Liver (tissue), 9 donors: ENCODE measurements around the gene TMED9. TPM values are rescaled to one million over a fixed set of nuclear protein-coding genes. Genes with fewer than 3 reads are reported as not detected.

Source experiments
- DNase-seq: peaks from one replicate; pipeline ENCODE4 v3.0.0-alpha.2; 2017; ENCODE audit warnings: low spot score
- H3K27ac ChIP-seq, 2 donors: one replicate each; pipeline ENCODE4 v1.7.0; 2013; ENCODE audit warnings: inconsistent platforms in 2 of 2, low read length in 2 of 2, control low read depth in 1 of 2, low read depth in 1 of 2, mild to moderate bottlenecking in 1 of 2
- H3K27me3 ChIP-seq, 4 donors: one replicate each; pipeline versions ENCODE4 v1.6.1 to v1.7.0; 2013; ENCODE audit warnings: low read length in 3 of 4, inconsistent platforms in 1 of 4, mild to moderate bottlenecking in 1 of 4, moderate library complexity in 1 of 4; ENCODE audit not compliant: control insufficient read depth in 4 of 4, insufficient read depth in 4 of 4
- H3K36me3 ChIP-seq, 4 donors: one replicate each; pipeline versions ENCODE4 v1.6.1 to v1.7.0; 2013; ENCODE audit warnings: low read length in 3 of 4, mild to moderate bottlenecking in 3 of 4, low read depth in 1 of 4, moderate library complexity in 1 of 4; ENCODE audit not compliant: control insufficient read depth in 4 of 4, insufficient read depth in 3 of 4
- H3K4me1 ChIP-seq, 4 donors: one replicate each; pipeline versions ENCODE4 v1.6.1 to v1.7.0; 2013; ENCODE audit warnings: low read length in 3 of 4, mild to moderate bottlenecking in 3 of 4, moderate library complexity in 1 of 4; ENCODE audit not compliant: control insufficient read depth in 4 of 4, insufficient read depth in 4 of 4
- H3K4me3 ChIP-seq, 3 donors: one replicate each; pipeline versions ENCODE4 v1.6.1 to v1.7.0; 2013; ENCODE audit warnings: low read length in 3 of 3, control low read depth in 1 of 3, low read depth in 1 of 3, mild to moderate bottlenecking in 1 of 3
- H3K9ac ChIP-seq, 2 donors: one replicate each; pipeline ENCODE4 v1.7.0; 2013; ENCODE audit warnings: low read length in 2 of 2, mild to moderate bottlenecking in 2 of 2, moderate library complexity in 2 of 2, control low read depth in 1 of 2, low read depth in 1 of 2
- H3K9me3 ChIP-seq, 4 donors: one replicate each; pipeline versions ENCODE4 v1.6.1 to v1.7.0; 2013; ENCODE audit warnings: low read length in 3 of 4; ENCODE audit not compliant: control insufficient read depth in 4 of 4
- ATF3 ChIP-seq: IDR thresholded peaks from 2 replicates; pipeline ENCODE4 v1.6.1; 2016; ENCODE audit warnings: antibody characterized with exemption
- FOXA2 ChIP-seq: IDR thresholded peaks from 2 replicates; pipeline ENCODE4 v1.6.1; 2016; ENCODE audit warnings: antibody characterized with exemption
- GABPA ChIP-seq, 2 donors: IDR thresholded peaks in 1 of 2; conservative IDR thresholded peaks in 1 of 2; 2 replicates each; pipeline ENCODE4 v1.6.1; 2016; ENCODE audit warnings: antibody characterized with exemption in 2 of 2, mild to moderate bottlenecking in 1 of 2, moderate library complexity in 1 of 2
- HNF4A ChIP-seq, 2 donors: conservative IDR thresholded peaks; 2 replicates each; pipeline ENCODE4 v1.6.1; 2016; ENCODE audit warnings: antibody characterized with exemption in 2 of 2, mild to moderate bottlenecking in 2 of 2
- HNF4G ChIP-seq: IDR thresholded peaks from 2 replicates; pipeline ENCODE4 v1.6.1; 2016; ENCODE audit warnings: antibody characterized with exemption
- JUND ChIP-seq, 2 donors: IDR thresholded peaks; 2 replicates each; pipeline ENCODE4 v1.6.1; 2016; ENCODE audit warnings: antibody characterized with exemption in 2 of 2
- RAD21 ChIP-seq, 2 donors: IDR thresholded peaks; 2 replicates each; pipeline ENCODE4 v1.6.1; 2016; ENCODE audit warnings: antibody characterized with exemption in 2 of 2, mild to moderate bottlenecking in 2 of 2
- SP1 ChIP-seq: IDR thresholded peaks from 2 replicates; pipeline ENCODE4 v1.6.1; 2018; ENCODE audit warnings: antibody characterized with exemption, mild to moderate bottlenecking
- TAF1 ChIP-seq: conservative IDR thresholded peaks from 2 replicates; pipeline ENCODE4 v1.6.1; 2016; ENCODE audit warnings: antibody characterized with exemption, mild to moderate bottlenecking
- YY1 ChIP-seq: IDR thresholded peaks from 2 replicates; pipeline ENCODE4 v1.6.1; 2016; ENCODE audit warnings: antibody characterized with exemption, mild to moderate bottlenecking
- ZBTB33 ChIP-seq: IDR thresholded peaks from 2 replicates; pipeline ENCODE4 v1.6.1; 2016; ENCODE audit warnings: antibody characterized with exemption
- WGBS: extraction: QIAGEN DNeasy Blood & Tissue Kit; methylation state at CpG from one replicate; pipeline ENCODE4 v1.1.7; 2013; 5-methylcytosine and 5-hydroxymethylcytosine counted together
- polyA plus RNA-seq, 2 donors: library from polyadenylated mRNA; stranded (reverse) in 1 of 2; unstranded in 1 of 2; fragments of 200-250 nt in 1 of 2; fragments of >200 nt in 1 of 2; fragmentation: Nextera tagmentation in 1 of 2; extraction: Ambion mirVana in 1 of 2; gene quantifications; one replicate each; pipeline versions ENCODE4 v1.2.1 to v1.2.3, GENCODE V29; 2013 to 2015
- total RNA-seq, 2 donors: library from RNA; depleted of rRNA; stranded (reverse); fragments of >200 nt; gene quantifications; one replicate each; pipeline ENCODE4 v1.2.3, GENCODE V29; 2014
- TF ChIP-seq, protein P1 (sequence below): IDR thresholded peaks from 2 replicates; pipeline ENCODE4 v1.6.1; 2016; ENCODE audit warnings: antibody characterized with exemption, mild to moderate bottlenecking
- TF ChIP-seq, protein P2 (sequence below): IDR thresholded peaks from 2 replicates; pipeline ENCODE4 v1.6.1; 2016; ENCODE audit warnings: antibody characterized with exemption
- donor health status: healthy.
- donor health status: healthy.
- donor health status: healthy.
- donor health status: healthy.
- donor health status: healthy.

Gene TMED9
- total and polyA plus RNA-seq, 4 donors, result 66.7 to 234 (median 106) TPM

DNA sequence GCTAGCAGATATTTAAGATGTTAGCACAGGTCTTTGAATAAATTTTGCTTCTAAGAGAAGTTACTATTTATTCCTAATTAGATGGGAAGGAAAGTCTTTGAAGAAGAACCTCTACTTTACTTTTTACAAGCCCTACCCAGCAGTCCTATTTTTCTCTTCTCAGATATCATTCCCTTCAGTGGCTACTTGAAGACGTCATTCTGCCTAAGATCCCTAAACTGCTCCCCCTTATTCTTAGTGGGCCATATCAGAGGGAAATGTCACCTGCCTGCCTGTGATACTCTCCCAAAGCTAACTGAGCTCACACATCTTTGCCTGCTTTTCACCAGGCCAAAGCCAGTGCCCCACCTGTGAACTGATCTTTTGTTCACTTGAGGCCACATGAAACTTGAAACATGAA lies 16.5 kb upstream of the TMED9 start (continued):
- no peak for TF ChIP-seq ZBTB33

DNA sequence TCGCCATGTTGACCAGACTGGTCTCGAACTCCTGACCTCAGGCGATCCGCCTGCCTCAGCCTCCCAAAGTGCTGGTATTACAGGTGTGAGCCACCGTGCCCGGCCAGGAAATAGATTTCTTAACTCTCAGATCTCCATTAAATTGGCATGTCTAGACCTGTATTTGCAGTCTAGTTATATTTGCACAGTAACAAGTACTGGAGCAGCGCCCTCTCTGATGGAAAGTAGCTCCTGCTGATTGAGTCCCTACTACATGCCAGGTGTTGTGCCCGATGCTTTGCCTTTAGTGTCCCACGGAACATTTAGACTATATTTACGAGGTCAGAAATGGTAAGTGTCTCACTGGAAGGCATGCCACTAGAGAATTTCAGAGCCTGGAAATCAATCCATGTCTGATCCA lies 15.8 kb upstream of the TMED9 start:
- Histone ChIP-seq H3K4me1 (no peaks in the 10 kb centered on the region), H3K27me3 (no peaks in the 10 kb centered on the region), H3K9me3 (no peaks in the 10 kb centered on the region), H3K9ac (no peak overlapping the region), H3K27ac (no peak overlapping the region), H3K36me3 (no peaks in the 10 kb centered on the region), H3K4me3 (no peak overlapping the region)
- no peak for DNase-seq
- no peak for TF ChIP-seq ZBTB33
- 83% methylated on average over 10 of the region's 10 CpGs for WGBS

GRCh38 chr5:177578316-177578715 lies 13.7 kb upstream of the TMED9 start:
- DNase-seq, result no peak
- WGBS, result 90% methylated on average over 8 of the region's 8 CpGs
- H3K9me3 ChIP-seq, result no peaks in the 10 kb centered on the region

DNA sequence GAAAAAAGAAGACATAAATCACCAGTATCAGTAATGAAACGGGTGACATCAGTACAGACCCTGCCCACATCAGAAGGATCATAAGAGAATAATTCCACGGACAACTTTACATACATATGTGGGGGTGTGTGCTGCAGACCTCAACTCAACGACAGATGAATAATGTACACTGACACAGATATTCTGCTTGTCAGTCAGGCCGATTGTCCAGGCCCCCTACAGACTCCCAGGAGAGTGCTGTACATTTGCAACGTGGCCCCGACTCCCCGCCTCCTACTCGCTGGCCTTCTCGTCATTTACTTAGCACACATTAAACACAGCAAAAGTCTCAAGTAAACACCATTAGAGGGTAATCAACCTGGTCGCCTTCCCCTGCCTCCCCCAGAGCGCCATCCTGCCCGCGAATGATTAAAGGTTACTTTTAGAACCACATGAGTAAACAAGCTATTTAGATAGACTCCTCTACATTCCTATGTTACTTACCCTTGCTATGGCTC lies 3.5 kb upstream of the TMED9 start:
- H3K27me3 ChIP-seq, result no peaks in the 10 kb centered on the region
- DNase-seq, result no peak
- peaks cover 2 to 14% (median 7%) of the 10 kb centered on the region in 4 donors for H3K4me1 ChIP-seq
- H3K27ac ChIP-seq, result no peak overlapping the region
- H3K36me3 ChIP-seq, result peaks cover 0 to under 1% (median 0%) of the 10 kb centered on the region in 4 donors
- 32% methylated on average over 13 of the region's 13 CpGs for WGBS
- H3K9me3 ChIP-seq, result no peaks in the 10 kb centered on the region
- H3K9ac ChIP-seq, result no peak overlapping the region
- no peak overlapping the region for H3K4me3 ChIP-seq
- TF ChIP-seq JUND (IDR thresholded peaks at IDR 0.05) (no peak), ATF3 (no peak), FOXA2 (no peak), YY1 (no peak), ZBTB33 (no peak), GABPA (IDR thresholded peaks at IDR 0.05 in 1 of 2, conservative IDR thresholded peaks at IDR 0.05 in 1 of 2) (no peak), HNF4A (conservative IDR thresholded peaks at IDR 0.05) (no peak), RAD21 (IDR thresholded peaks at IDR 0.05) (no peak), TAF1 (no peak)
- TF ChIP-seq, protein P1, sequence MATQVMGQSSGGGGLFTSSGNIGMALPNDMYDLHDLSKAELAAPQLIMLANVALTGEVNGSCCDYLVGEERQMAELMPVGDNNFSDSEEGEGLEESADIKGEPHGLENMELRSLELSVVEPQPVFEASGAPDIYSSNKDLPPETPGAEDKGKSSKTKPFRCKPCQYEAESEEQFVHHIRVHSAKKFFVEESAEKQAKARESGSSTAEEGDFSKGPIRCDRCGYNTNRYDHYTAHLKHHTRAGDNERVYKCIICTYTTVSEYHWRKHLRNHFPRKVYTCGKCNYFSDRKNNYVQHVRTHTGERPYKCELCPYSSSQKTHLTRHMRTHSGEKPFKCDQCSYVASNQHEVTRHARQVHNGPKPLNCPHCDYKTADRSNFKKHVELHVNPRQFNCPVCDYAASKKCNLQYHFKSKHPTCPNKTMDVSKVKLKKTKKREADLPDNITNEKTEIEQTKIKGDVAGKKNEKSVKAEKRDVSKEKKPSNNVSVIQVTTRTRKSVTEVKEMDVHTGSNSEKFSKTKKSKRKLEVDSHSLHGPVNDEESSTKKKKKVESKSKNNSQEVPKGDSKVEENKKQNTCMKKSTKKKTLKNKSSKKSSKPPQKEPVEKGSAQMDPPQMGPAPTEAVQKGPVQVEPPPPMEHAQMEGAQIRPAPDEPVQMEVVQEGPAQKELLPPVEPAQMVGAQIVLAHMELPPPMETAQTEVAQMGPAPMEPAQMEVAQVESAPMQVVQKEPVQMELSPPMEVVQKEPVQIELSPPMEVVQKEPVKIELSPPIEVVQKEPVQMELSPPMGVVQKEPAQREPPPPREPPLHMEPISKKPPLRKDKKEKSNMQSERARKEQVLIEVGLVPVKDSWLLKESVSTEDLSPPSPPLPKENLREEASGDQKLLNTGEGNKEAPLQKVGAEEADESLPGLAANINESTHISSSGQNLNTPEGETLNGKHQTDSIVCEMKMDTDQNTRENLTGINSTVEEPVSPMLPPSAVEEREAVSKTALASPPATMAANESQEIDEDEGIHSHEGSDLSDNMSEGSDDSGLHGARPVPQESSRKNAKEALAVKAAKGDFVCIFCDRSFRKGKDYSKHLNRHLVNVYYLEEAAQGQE, result no peak
- TF ChIP-seq, protein P2, sequence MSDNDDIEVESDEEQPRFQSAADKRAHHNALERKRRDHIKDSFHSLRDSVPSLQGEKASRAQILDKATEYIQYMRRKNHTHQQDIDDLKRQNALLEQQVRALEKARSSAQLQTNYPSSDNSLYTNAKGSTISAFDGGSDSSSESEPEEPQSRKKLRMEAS, result no peak

More at GRCh38 chr5:177578316-177578715, 13.7 kb upstream of the TMED9 start:
- Histone ChIP-seq H3K27ac (no peak overlapping the region), H3K9ac (no peak overlapping the region), H3K36me3 (no peaks in the 10 kb centered on the region), H3K4me1 (no peaks in the 10 kb centered on the region), H3K4me3 (no peak overlapping the region), H3K27me3 (no peaks in the 10 kb centered on the region)
- TF ChIP-seq SP1 (no peak), HNF4G (no peak), FOXA2 (no peak)
